RWPE1 (cell line): ENCODE results near the gene METAP1.
A peak's percentile ranks its signal among the peaks of the same experiment; 100 is the strongest.
"Not testable (repeated sequence)": the region's sequence is repeated elsewhere in the genome, so short reads cannot be mapped to it uniquely, and the experiment has no call there.

Experiments used
- CTCF ChIA-PET: fragments of 350-600 bp; sonication (Branson Sonifier 250); formaldehyde crosslinking; extraction: SDS; loops from one replicate; lab custom pipeline; 2021; lab: Yijun Ruan, JAX
- POLR2A ChIA-PET: fragments of 400-600 bp; formaldehyde crosslinking; extraction: SDS; loops from one replicate; lab custom pipeline; 2020; ENCODE audit warnings: antibody characterized with exemption; ENCODE audit not compliant: low non-redundant PET; lab: Yijun Ruan, JAX
- DNase-seq: peaks from one replicate; pipeline ENCODE4 v3.0.0; 2012; ENCODE audit warnings: low spot score
- H3K27ac ChIP-seq: fragments of 450-650 bp; 2 replicates; pipeline ENCODE4 v1.5.1; 2017
- CTCF ChIP-seq: fragments of 450-650 bp; conservative IDR thresholded peaks from 2 replicates; pipeline ENCODE4 v1.5.1; 2017; ENCODE audit warnings: low read depth, mild to moderate bottlenecking

Gene METAP1

GRCh38 chr4:98969878-98970785 lies 25.4 kb upstream of the METAP1 start:
- POLR2A ChIA-PET: no interaction called here
- no peak for TF ChIP-seq CTCF
- CTCF ChIA-PET: no interaction called here
- H3K27ac ChIP-seq: no peak overlapping the region
- DNase-seq: no peak

GRCh38 chr4:98976716-98977115 lies 18.8 kb upstream of the METAP1 start:
- ChIA-PET CTCF (no interaction called here), POLR2A (no interaction called here)
- H3K27ac ChIP-seq: no peak overlapping the region
- TF ChIP-seq CTCF: no peak
- DNase-seq: peak; percentile 13

- ChIA-PET POLR2A (no interaction called here), CTCF (no interaction called here)
- no peak for DNase-seq
Measured at GRCh38 chr4:98977557-98977956, 18.0 kb upstream of the METAP1 start.

GRCh38 chr4:98987720-98988119 lies 7.8 kb upstream of the METAP1 start:
- POLR2A ChIA-PET: no interaction called here
- no peak overlapping the region for H3K27ac ChIP-seq
- no peak for DNase-seq
- no peak for TF ChIP-seq CTCF
- CTCF ChIA-PET: no interaction called here

More at GRCh38 chr4:98977557-98977956, 18.0 kb upstream of the METAP1 start:
- TF ChIP-seq CTCF: no peak
- H3K27ac ChIP-seq: no peak overlapping the region; the same call in 1 of the 2 replicates

GRCh38 chr4:98992835-98993234 lies 2.7 kb upstream of the METAP1 start:
- CTCF ChIA-PET, DNase-seq, H3K27ac ChIP-seq, POLR2A ChIA-PET: not testable (repeated sequence)

- no peak for TF ChIP-seq CTCF
- no peak overlapping the region for H3K27ac ChIP-seq
- DNase-seq: no peak
- ChIA-PET POLR2A (interaction anchor here (1.8 kb wide), 1 partner anchor 64 kb away, joined by 5 read pairs; the partner anchor contains the start of gene EIF4E), CTCF (interaction anchor here (2.9 kb wide), 1 partner anchor 63 kb away, joined by 31 read pairs; no protein-coding TSS in a partner anchor)
Measured at GRCh38 chr4:98993419-98994071, 2.0 kb upstream of the METAP1 start.
